HepG2 (cell line): ENCODE data around the gene CNEP1R1. TPM values are rescaled to one million over a fixed set of nuclear protein-coding genes. Genes with fewer than 3 reads are reported as not detected.
A peak's percentile ranks its signal among the peaks of the same experiment; 100 is the strongest.

Experiments
- ATAC-seq: fragments of 200-7000 bp; cut with Tn5 transposase; 3 replicates; pipeline ENCODE4 v1.9.1; 2020; ENCODE audit warnings: mild to moderate bottlenecking, moderate library complexity
- BruUV-seq: library from RNA; stranded (reverse); fragments of 400-500 nt; replicated peaks from 2 replicates; lab custom pipeline; 2021; lab: Mats Ljungman, UMichigan
- CTCF ChIA-PET: fragments of 300-600 bp; formaldehyde crosslinking; extraction: SDS; loops from one replicate; lab custom pipeline; 2021; ENCODE audit warnings: low total read pairs, inconsistent platforms, low intra/inter-chr PET ratio; lab: Yijun Ruan, JAX
- POLR2A ChIA-PET: fragments of 350-600 bp; sonication (Branson Sonifier 250); formaldehyde crosslinking; loops from one replicate; lab custom pipeline; 2020; ENCODE audit warnings: antibody characterized with exemption, inconsistent platforms; lab: Yijun Ruan, JAX
- DNase-seq: peaks from one replicate; pipeline ENCODE4 v3.0.0-alpha.2; 2015; ENCODE audit warnings: low spot score
- FAIRE-seq: peaks from 3 replicates; lab custom pipeline; 2011; peaks lifted over from hg19 to GRCh38; lab: Jason Lieb, UNC
- H2AFZ ChIP-seq: one replicate; pipeline ENCODE4 v1.6.1; 2011; ENCODE audit warnings: low read length, inconsistent platforms
- H3K27ac ChIP-seq: fragments of 300-600 bp; 3 replicates; pipeline ENCODE4 v1.8.0; 2011; ENCODE audit warnings: mixed run types, mild to moderate bottlenecking, mixed read lengths, low read length, inconsistent platforms; ENCODE audit not compliant: insufficient read depth; ENCODE audit errors: extremely low read length
- H3K27me3 ChIP-seq, 2 experiments: fragments of 200-600 bp in 1 of 2; 2 replicates in 1 of 2; 3 replicates in 1 of 2; pipeline versions ENCODE4 v1.6.0 to v1.8.0; 2011; ENCODE audit warnings: low read length in 2 of 2, mild to moderate bottlenecking in 2 of 2, moderate library complexity in 2 of 2, inconsistent platforms in 1 of 2; ENCODE audit not compliant: insufficient read depth in 2 of 2, control insufficient read depth in 1 of 2
- H3K36me3 ChIP-seq, 2 experiments: fragments of 200-600 bp in 1 of 2; replicated peaks in 1 of 2; 2 replicates in 1 of 2; 3 replicates in 1 of 2; pipeline versions ENCODE4 v1.5.1 to v1.8.0; 2011; ENCODE audit warnings: low read length in 2 of 2, inconsistent platforms in 1 of 2; ENCODE audit not compliant: insufficient read depth in 2 of 2, control insufficient read depth in 1 of 2
- H3K4me1 ChIP-seq: 2 replicates; pipeline ENCODE4 v1.5.1; 2012; ENCODE audit warnings: low read length, inconsistent platforms; ENCODE audit not compliant: insufficient read depth
- H3K4me2 ChIP-seq: 2 replicates; pipeline ENCODE4 v1.6.0; 2011; ENCODE audit warnings: low read depth, low read length, inconsistent platforms
- H3K4me3 ChIP-seq, 3 experiments: fragments of 200-600 bp in 1 of 3; sonication (generic), shearing (Covaris generic) in 1 of 3; replicated peaks in 1 of 3; 2 replicates each; pipeline ENCODE4 v1.5.1; 2011 to 2016; ENCODE audit warnings: low read length in 3 of 3, inconsistent platforms in 2 of 3, low read depth in 2 of 3, mild to moderate bottlenecking in 2 of 3, control low read depth in 1 of 3, mixed read lengths in 1 of 3; ENCODE audit not compliant: insufficient read depth in 1 of 3
- H3K79me2 ChIP-seq: one replicate; pipeline ENCODE4 v1.6.1; 2011; ENCODE audit warnings: low read length, inconsistent platforms; ENCODE audit not compliant: insufficient read depth
- H3K9ac ChIP-seq: 2 replicates; pipeline ENCODE4 v1.6.0; 2011; ENCODE audit warnings: mild to moderate bottlenecking, low read depth, low read length, inconsistent platforms; ENCODE audit not compliant: insufficient read depth
- H3K9me3 ChIP-seq: 2 replicates; pipeline ENCODE4 v1.5.1; 2012; ENCODE audit warnings: mild to moderate bottlenecking, low read length
- H4K20me1 ChIP-seq: 2 replicates; pipeline ENCODE4 v1.6.0; 2011; ENCODE audit warnings: inconsistent platforms, mild to moderate bottlenecking, low read length, moderate library complexity; ENCODE audit not compliant: insufficient read depth
- ARID4A ChIP-seq: sonication (generic); formaldehyde crosslinking; IDR thresholded peaks from 2 replicates; pipeline ENCODE4 v1.5.0; 2020; ENCODE audit warnings: mild to moderate bottlenecking, missing genetic modification reagents, borderline replicate concordance
- FOXC1 ChIP-seq: sonication (generic); formaldehyde crosslinking; IDR thresholded peaks from 2 replicates; pipeline ENCODE4 v1.8.0; 2022; ENCODE audit warnings: mild to moderate bottlenecking, missing genetic modification reagents, borderline replicate concordance
- IKZF4 ChIP-seq: sonication (generic); formaldehyde crosslinking; IDR thresholded peaks from 2 replicates; pipeline ENCODE4 v1.5.1; 2020; ENCODE audit warnings: borderline replicate concordance, mild to moderate bottlenecking, low read depth, missing genetic modification reagents; ENCODE audit errors: not compliant biosample characterization
- NR2F2 ChIP-seq: IDR thresholded peaks from 2 replicates; pipeline ENCODE4 v1.6.1; 2012; ENCODE audit warnings: low read depth, inconsistent platforms, borderline replicate concordance
- RELA ChIP-seq: sonication (generic); formaldehyde crosslinking; IDR thresholded peaks from 2 replicates; pipeline ENCODE4 v1.4.0; 2020; ENCODE audit warnings: missing genetic modification reagents
- SRSF1 ChIP-seq: fragments of 200-400 bp; formaldehyde crosslinking; optimal IDR thresholded peaks from 2 replicates; pipeline ENCODE3; 2017; ENCODE audit warnings: mild to moderate bottlenecking, low read depth, low read length, moderate library complexity
- ZFP37 ChIP-seq: sonication (generic); formaldehyde crosslinking; IDR thresholded peaks from 2 replicates; pipeline ENCODE4 v1.4.0; 2020; ENCODE audit warnings: missing genetic modification reagents, borderline replicate concordance
- ZMYM4 ChIP-seq: sonication (generic); formaldehyde crosslinking; IDR thresholded peaks from 2 replicates; pipeline ENCODE4 v1.8.1; 2023; ENCODE audit warnings: mild to moderate bottlenecking, missing genetic modification reagents
- ZNF121 ChIP-seq: sonication (generic); formaldehyde crosslinking; IDR thresholded peaks from 2 replicates; pipeline ENCODE4 v1.5.0; 2020; ENCODE audit warnings: mild to moderate bottlenecking, missing genetic modification reagents
- ZNF205 ChIP-seq: IDR thresholded peaks from 2 replicates; pipeline ENCODE4 v1.6.1; 2018; ENCODE audit warnings: missing biosample characterization, missing genetic modification reagents
- ZNF280D ChIP-seq: sonication (generic); formaldehyde crosslinking; IDR thresholded peaks from 2 replicates; pipeline ENCODE4 v1.5.1; 2020; ENCODE audit warnings: mild to moderate bottlenecking, missing genetic modification reagents
- WGBS: methylation state at CpG from one replicate; pipeline ENCODE4 v1.1.6; 2017; ENCODE audit warnings: low lambda C conversion rate; 5-methylcytosine and 5-hydroxymethylcytosine counted together
- in situ Hi-C: cut with HindIII; loops from 2 replicates; pipeline ENCODE4 v1.10.0; 2017; ENCODE audit warnings: low pct_unique_long_range_greater_than_20kb; ENCODE audit not compliant: extremely low pct_ligation_motif_present
- intact Hi-C: fragments of 100-400 bp; cut with micrococcal nuclease; formaldehyde crosslinking; loops from one replicate; pipeline ENCODE4 v1.10.0; 2022; ENCODE audit not compliant: unreplicated experiment
- polyA plus RNA-seq, 8 experiments: library from polyadenylated mRNA; depleted of rRNA in 3 of 8; stranded (reverse) in 7 of 8; unstranded in 1 of 8; fragments of >200 nt; fragmentation: Illumina TruSeq in 4 of 8; extraction: Trizol in 4 of 8; gene quantifications; 2 replicates each; pipeline versions ENCODE4 v1.2.1 to v1.2.3, GENCODE V29; 2011 to 2016; ENCODE audit warnings: low read depth in 4 of 8, missing spikeins in 1 of 8, mixed read lengths in 1 of 8; ENCODE audit not compliant: insufficient read depth in 1 of 8
- total RNA-seq, 5 experiments: library from RNA; depleted of rRNA; stranded (reverse); fragments of >200 nt; fragmentation: Illumina TruSeq; extraction: Trizol; gene quantifications; 2 replicates each; pipeline ENCODE4 v1.2.3, GENCODE V29; 2016; ENCODE audit warnings: low read depth in 1 of 5

Gene CNEP1R1
- total and polyA plus RNA-seq, 2 of the 13 experiments (the other 11 are each of a cell fraction or from before 2014, with no cell fraction given), result 23.6 to 26.8 TPM

- WGBS, result 71% methylated on average over 6 of the region's 6 CpGs
- Histone ChIP-seq H3K4me3 (no peak overlapping the region), H2AFZ (no peak overlapping the region), H3K36me3 (no peaks in the 10 kb centered on the region), H3K4me1 (peaks cover 24% of the 10 kb centered on the region), H3K27ac (no peak overlapping the region), H3K27me3 (peaks cover 0 to 4% of the 10 kb centered on the region in 2 experiments; a peak in 1 of 5 replicates), H4K20me1 (no peaks in the 10 kb centered on the region), H3K9ac (no peak overlapping the region), H3K9me3 (no peaks in the 10 kb centered on the region), H3K4me2 (no peak overlapping the region), H3K79me2 (no peaks in the 10 kb centered on the region)
- intact Hi-C loops (no loop called here), in situ Hi-C loops (loop anchor here (25.0 kb wide), 1 partner anchor 315 kb away; the partner anchor contains the start of gene BRD7)
- POLR2A ChIA-PET, result no interaction called here
- FAIRE-seq (no peak), DNase-seq (no peak), ATAC-seq (no peak)
- BruUV-seq, result no TSS peak
- TF ChIP-seq ZNF121 (CRISPR knock-in tag), result peak; percentile 72; the same call in 1 of the 2 replicates
- TF ChIP-seq RELA, result no peak
- CTCF ChIA-PET, result no interaction called here
Measured at GRCh38 chr16:50046853-50047252, 21.8 kb downstream of the CNEP1R1 start.

- CTCF ChIA-PET, result no interaction called here
- intact Hi-C loops, result no loop called here
- in situ Hi-C loops, result loop anchor here (25.0 kb wide), 1 partner anchor 314 kb away; the partner anchor contains the start of gene BRD7
- TF ChIP-seq ZMYM4 (no peak), SRSF1 (no peak), NR2F2 (no peak), IKZF4 (CRISPR knock-in tag) (no peak), ARID4A (CRISPR knock-in tag) (no peak), FOXC1 (CRISPR knock-in tag) (no peak), ZFP37 (CRISPR knock-in tag) (no peak), ZNF205 (CRISPR knock-in tag) (no peak), ZNF280D (no peak), ZNF121 (CRISPR knock-in tag) (peak; percentile 50; the same call in 1 of the 2 replicates)
Measured at GRCh38 chr16:50047864-50048263, 22.8 kb downstream of the CNEP1R1 start.

More at GRCh38 chr16:50047864-50048263, 22.8 kb downstream of the CNEP1R1 start:
- no peak overlapping the region for H3K27ac ChIP-seq
- H3K4me3 ChIP-seq, result no peak overlapping the region
- peaks cover 24% of the 10 kb centered on the region for H3K4me1 ChIP-seq
- no peak overlapping the region for H2AFZ ChIP-seq
- no peaks in the 10 kb centered on the region for H4K20me1 ChIP-seq
- no peak overlapping the region for H3K9ac ChIP-seq
- POLR2A ChIA-PET, result no interaction called here
- no peaks in the 10 kb centered on the region for H3K79me2 ChIP-seq
- H3K27me3 ChIP-seq, result peaks cover 0 to 4% of the 10 kb centered on the region in 2 experiments; a peak in 1 of 5 replicates
- peak; percentile 91 for ATAC-seq
- no peaks in the 10 kb centered on the region for H3K36me3 ChIP-seq
- no peaks in the 10 kb centered on the region for H3K9me3 ChIP-seq
- FAIRE-seq, result peak; percentile 46
- peak overlapping the region; percentile 23 for H3K4me2 ChIP-seq
- BruUV-seq, result no TSS peak
- DNase-seq, result no peak
- 8% methylated on average over 2 of the region's 2 CpGs for WGBS
